K562 (cell line): ENCODE measurements around the gene BRMS1. TPM values are rescaled to one million over a fixed set of nuclear protein-coding genes. Genes with fewer than 3 reads are reported as not detected.

Experiments used
- ARNT ChIP-seq, 2 experiments: fragments of 450-650 bp; IDR thresholded peaks; 2 replicates each; pipeline ENCODE4 v1.6.1; 2016; ENCODE audit warnings: mild to moderate bottlenecking in 1 of 2
- BACH1 ChIP-seq: fragments of 200-800 bp; sonication (Bioruptor generic); IDR thresholded peaks from 2 replicates; pipeline ENCODE4 v1.6.1; 2016; ENCODE audit warnings: missing genetic modification characterization, missing compliant biosample characterization
- CBFB ChIP-seq: sonication (generic); formaldehyde crosslinking; IDR thresholded peaks from 2 replicates; pipeline ENCODE4 v1.4.0; 2020; ENCODE audit warnings: mild to moderate bottlenecking, missing genetic modification reagents
- CCAR2 ChIP-seq: fragments of 200-400 bp; formaldehyde crosslinking; IDR thresholded peaks from 2 replicates; pipeline ENCODE4 v1.6.1; 2017; ENCODE audit warnings: mild to moderate bottlenecking, low read depth, low read length
- FOXA3 ChIP-seq, 2 experiments: fragments of 450-650 bp in 1 of 2; sonication (generic) in 1 of 2; formaldehyde crosslinking; IDR thresholded peaks in 1 of 2; conservative IDR thresholded peaks in 1 of 2; 2 replicates each; pipeline versions ENCODE4 v1.4.0 to v1.8.0; 2020 to 2022; ENCODE audit warnings: mild to moderate bottlenecking in 2 of 2, missing genetic modification reagents in 1 of 2
- FOXM1 ChIP-seq, 2 experiments: fragments of 450-650 bp in 1 of 2; sonication (generic) in 1 of 2; formaldehyde crosslinking in 1 of 2; IDR thresholded peaks; 2 replicates each; pipeline versions ENCODE4 v1.6.1 to v1.9.0; 2017 to 2022; ENCODE audit warnings: low read depth in 2 of 2, mild to moderate bottlenecking in 2 of 2, missing genetic modification reagents in 1 of 2, moderate library complexity in 1 of 2
- HMGXB4 ChIP-seq: sonication (generic); formaldehyde crosslinking; IDR thresholded peaks from 2 replicates; pipeline ENCODE4 v1.8.1; 2023; ENCODE audit warnings: mild to moderate bottlenecking, missing genetic modification reagents
- NFYB ChIP-seq: IDR thresholded peaks from 2 replicates; pipeline ENCODE4 v1.6.1; 2011; ENCODE audit warnings: mild to moderate bottlenecking, moderate library complexity; ENCODE audit not compliant: insufficient read length; ENCODE audit errors: extremely low read depth
- NR2F6 ChIP-seq: fragments of 450-650 bp; formaldehyde crosslinking; IDR thresholded peaks from 2 replicates; pipeline ENCODE4 v1.4.0; 2020; ENCODE audit warnings: mild to moderate bottlenecking
- POLR2H ChIP-seq: IDR thresholded peaks from 2 replicates; pipeline ENCODE4 v1.6.1; 2016; ENCODE audit warnings: missing genetic modification characterization, low read depth, mild to moderate bottlenecking, control low read depth, missing compliant biosample characterization, moderate library complexity
- RBM39 ChIP-seq: fragments of 200-400 bp; formaldehyde crosslinking; optimal IDR thresholded peaks from 2 replicates; pipeline ENCODE3; 2018; ENCODE audit warnings: low read depth, low read length
- TAF15 ChIP-seq: fragments of 200-400 bp; formaldehyde crosslinking; IDR thresholded peaks from 2 replicates; pipeline ENCODE4 v1.6.1; 2017; ENCODE audit warnings: mild to moderate bottlenecking, low read depth, low read length, moderate library complexity
- THRAP3 ChIP-seq: fragments of 450-650 bp; IDR thresholded peaks from 2 replicates; pipeline ENCODE4 v1.6.1; 2016; ENCODE audit warnings: mild to moderate bottlenecking, inconsistent platforms, borderline replicate concordance
- YY1 ChIP-seq, 3 experiments: IDR thresholded peaks; 2 replicates each; pipeline ENCODE4 v1.6.1; 2011; ENCODE audit warnings: low read length in 2 of 3, mild to moderate bottlenecking in 2 of 3, moderate library complexity in 2 of 3, borderline replicate concordance in 1 of 3, control low read depth in 1 of 3, low read depth in 1 of 3; ENCODE audit not compliant: insufficient read depth in 3 of 3, insufficient replicate concordance in 2 of 3, control insufficient read depth in 1 of 3, insufficient read length in 1 of 3; ENCODE audit errors: extremely low read depth in 1 of 3
- ZNF445 ChIP-seq: fragments of 250-450 bp; sonication (Bioruptor Pico); IDR thresholded peaks from 2 replicates; pipeline ENCODE4 v1.4.0; 2020; ENCODE audit warnings: low read depth, mild to moderate bottlenecking, moderate library complexity
- polyA plus RNA-seq, 8 experiments: library from polyadenylated mRNA; depleted of rRNA in 4 of 8; stranded (reverse) in 5 of 8; unstranded in 3 of 8; fragments of >200 nt; fragmentation: Nextera tagmentation in 2 of 8; fragmentation: Illumina TruSeq in 1 of 8; extraction: Ambion mirVana in 2 of 8; extraction: Trizol in 1 of 8; gene quantifications; 2 replicates each; pipeline versions ENCODE4 v1.2.1 to v1.2.3, GENCODE V29; 2011 to 2014; ENCODE audit warnings: inconsistent platforms in 1 of 8, missing spikeins in 1 of 8
- total RNA-seq, 7 experiments: library from RNA; depleted of rRNA in 6 of 7; stranded (reverse); fragments of >200 nt in 6 of 7; fragmentation: Illumina TruSeq in 2 of 7; extraction: Trizol in 2 of 7; gene quantifications; 2 replicates each; pipeline versions ENCODE4 v1.2.1 to v1.2.3, GENCODE V29; 2011 to 2021; ENCODE audit warnings: low replicate concordance in 1 of 7
- TF ChIP-seq, protein P1 (sequence below): sonication (generic); formaldehyde crosslinking; IDR thresholded peaks from 2 replicates; pipeline ENCODE4 v1.8.0; 2023; ENCODE audit warnings: missing genetic modification reagents, mild to moderate bottlenecking, borderline replicate concordance
- TF ChIP-seq, protein P2 (sequence below): fragments of 250-450 bp; sonication (Bioruptor Pico); IDR thresholded peaks from 2 replicates; pipeline ENCODE4 v1.5.1; 2021; ENCODE audit warnings: mild to moderate bottlenecking
- TF ChIP-seq, protein P3 (sequence below): sonication (generic); formaldehyde crosslinking; IDR thresholded peaks from 2 replicates; pipeline ENCODE4 v1.8.0; 2022; ENCODE audit warnings: mild to moderate bottlenecking, missing genetic modification reagents

BRMS1 gene
- total and polyA plus RNA-seq, 9 of the 15 experiments (the other 6 are each of a cell fraction or from before 2014, with no cell fraction given) = 2.2 to 78.8 (median 33.4) TPM

GRCh38 chr11:66359662-66360087, 14.8 kb upstream of the BRMS1 start (continued):
- TF ChIP-seq FOXA3 (CRISPR knock-in tag; conservative IDR thresholded peaks at IDR 0.05 in 1 of 2, IDR thresholded peaks at IDR 0.05 in 1 of 2) (0 out of 4 replicates have a peak, but pooled peaks of 1 of the 2 experiments have one; percentile 27), BACH1 (no peak), THRAP3 (no peak), TAF15 (no peak), POLR2H (tag) (no peak), NFYB (peak; percentile 52), ZNF445 (no peak), ARNT (IDR thresholded peaks at IDR 0.05) (no peak), CBFB (CRISPR knock-in tag) (no peak), HMGXB4 (CRISPR knock-in tag) (no peak), YY1 (IDR thresholded peaks at IDR 0.05; ENCODE audit: borderline replicate concordance in 1 of 3, control insufficient read depth in 1 of 3, extremely low read depth in 1 of 3, insufficient read depth in 3 of 3, insufficient read length in 1 of 3, insufficient replicate concordance in 2 of 3, low read depth in 1 of 3, low read length in 2 of 3) (peak in 1 of 3 experiments; percentile 30), FOXM1 (IDR thresholded peaks at IDR 0.05; ENCODE audit: low read depth) (no peak), FOXM1 (CRISPR knock-in tag; IDR thresholded peaks at IDR 0.05; ENCODE audit: low read depth) (no peak), CCAR2 (no peak), RBM39 (no peak), NR2F6 (CRISPR knock-in tag) (no peak)
- TF ChIP-seq, protein P1, sequence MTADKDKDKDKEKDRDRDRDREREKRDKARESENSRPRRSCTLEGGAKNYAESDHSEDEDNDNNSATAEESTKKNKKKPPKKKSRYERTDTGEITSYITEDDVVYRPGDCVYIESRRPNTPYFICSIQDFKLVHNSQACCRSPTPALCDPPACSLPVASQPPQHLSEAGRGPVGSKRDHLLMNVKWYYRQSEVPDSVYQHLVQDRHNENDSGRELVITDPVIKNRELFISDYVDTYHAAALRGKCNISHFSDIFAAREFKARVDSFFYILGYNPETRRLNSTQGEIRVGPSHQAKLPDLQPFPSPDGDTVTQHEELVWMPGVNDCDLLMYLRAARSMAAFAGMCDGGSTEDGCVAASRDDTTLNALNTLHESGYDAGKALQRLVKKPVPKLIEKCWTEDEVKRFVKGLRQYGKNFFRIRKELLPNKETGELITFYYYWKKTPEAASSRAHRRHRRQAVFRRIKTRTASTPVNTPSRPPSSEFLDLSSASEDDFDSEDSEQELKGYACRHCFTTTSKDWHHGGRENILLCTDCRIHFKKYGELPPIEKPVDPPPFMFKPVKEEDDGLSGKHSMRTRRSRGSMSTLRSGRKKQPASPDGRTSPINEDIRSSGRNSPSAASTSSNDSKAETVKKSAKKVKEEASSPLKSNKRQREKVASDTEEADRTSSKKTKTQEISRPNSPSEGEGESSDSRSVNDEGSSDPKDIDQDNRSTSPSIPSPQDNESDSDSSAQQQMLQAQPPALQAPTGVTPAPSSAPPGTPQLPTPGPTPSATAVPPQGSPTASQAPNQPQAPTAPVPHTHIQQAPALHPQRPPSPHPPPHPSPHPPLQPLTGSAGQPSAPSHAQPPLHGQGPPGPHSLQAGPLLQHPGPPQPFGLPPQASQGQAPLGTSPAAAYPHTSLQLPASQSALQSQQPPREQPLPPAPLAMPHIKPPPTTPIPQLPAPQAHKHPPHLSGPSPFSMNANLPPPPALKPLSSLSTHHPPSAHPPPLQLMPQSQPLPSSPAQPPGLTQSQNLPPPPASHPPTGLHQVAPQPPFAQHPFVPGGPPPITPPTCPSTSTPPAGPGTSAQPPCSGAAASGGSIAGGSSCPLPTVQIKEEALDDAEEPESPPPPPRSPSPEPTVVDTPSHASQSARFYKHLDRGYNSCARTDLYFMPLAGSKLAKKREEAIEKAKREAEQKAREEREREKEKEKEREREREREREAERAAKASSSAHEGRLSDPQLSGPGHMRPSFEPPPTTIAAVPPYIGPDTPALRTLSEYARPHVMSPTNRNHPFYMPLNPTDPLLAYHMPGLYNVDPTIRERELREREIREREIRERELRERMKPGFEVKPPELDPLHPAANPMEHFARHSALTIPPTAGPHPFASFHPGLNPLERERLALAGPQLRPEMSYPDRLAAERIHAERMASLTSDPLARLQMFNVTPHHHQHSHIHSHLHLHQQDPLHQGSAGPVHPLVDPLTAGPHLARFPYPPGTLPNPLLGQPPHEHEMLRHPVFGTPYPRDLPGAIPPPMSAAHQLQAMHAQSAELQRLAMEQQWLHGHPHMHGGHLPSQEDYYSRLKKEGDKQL (CRISPR knock-in tag) = no peak
- TF ChIP-seq, protein P2, sequence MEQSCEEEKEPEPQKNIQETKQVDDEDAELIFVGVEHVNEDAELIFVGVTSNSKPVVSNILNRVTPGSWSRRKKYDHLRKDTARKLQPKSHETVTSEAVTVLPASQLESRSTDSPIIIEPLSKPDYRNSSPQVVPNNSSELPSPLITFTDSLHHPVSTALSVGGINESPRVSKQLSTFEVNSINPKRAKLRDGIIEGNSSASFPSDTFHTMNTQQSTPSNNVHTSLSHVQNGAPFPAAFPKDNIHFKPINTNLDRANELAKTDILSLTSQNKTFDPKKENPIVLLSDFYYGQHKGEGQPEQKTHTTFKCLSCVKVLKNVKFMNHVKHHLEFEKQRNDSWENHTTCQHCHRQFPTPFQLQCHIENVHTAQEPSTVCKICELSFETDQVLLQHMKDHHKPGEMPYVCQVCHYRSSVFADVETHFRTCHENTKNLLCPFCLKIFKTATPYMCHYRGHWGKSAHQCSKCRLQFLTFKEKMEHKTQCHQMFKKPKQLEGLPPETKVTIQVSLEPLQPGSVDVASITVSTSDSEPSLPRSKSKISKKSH (CRISPR knock-in tag) = no peak
- TF ChIP-seq, protein P3, sequence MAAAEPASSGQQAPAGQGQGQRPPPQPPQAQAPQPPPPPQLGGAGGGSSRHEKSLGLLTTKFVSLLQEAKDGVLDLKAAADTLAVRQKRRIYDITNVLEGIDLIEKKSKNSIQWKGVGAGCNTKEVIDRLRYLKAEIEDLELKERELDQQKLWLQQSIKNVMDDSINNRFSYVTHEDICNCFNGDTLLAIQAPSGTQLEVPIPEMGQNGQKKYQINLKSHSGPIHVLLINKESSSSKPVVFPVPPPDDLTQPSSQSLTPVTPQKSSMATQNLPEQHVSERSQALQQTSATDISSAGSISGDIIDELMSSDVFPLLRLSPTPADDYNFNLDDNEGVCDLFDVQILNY (CRISPR knock-in tag) = no peak
